Tibial nerve (tissue), 4 donors: ENCODE results near the gene SPAG17. TPM values are rescaled to one million over a fixed set of nuclear protein-coding genes. Genes with fewer than 3 reads are reported as not detected.
"Not testable (repeated sequence)": the region's sequence is repeated elsewhere in the genome, so short reads cannot be mapped to it uniquely, and the experiment has no call there.

ENCODE experiments used
- DNase-seq, 2 donors: peaks; one replicate each; pipeline ENCODE4 v3.0.0-alpha.2; 2019; ENCODE audit warnings: low spot score in 2 of 2
- H3K27ac ChIP-seq, 4 donors: fragments of 200-600 bp; sonication (generic) in 3 of 4; one replicate each; pipeline ENCODE4 v1.5.1; 2017 to 2019; ENCODE audit warnings: mild to moderate bottlenecking in 1 of 4
- H3K27me3 ChIP-seq, 2 donors: fragments of 200-600 bp; sonication (generic) in 1 of 2; one replicate each; pipeline versions ENCODE4 v1.5.1 to v1.6.0; 2017 to 2019
- H3K36me3 ChIP-seq, 3 donors: fragments of 200-600 bp; sonication (generic); one replicate each; pipeline ENCODE4 v1.5.1; 2018 to 2019
- H3K4me1 ChIP-seq, 4 donors: fragments of 200-600 bp; sonication (generic) in 3 of 4; one replicate each; pipeline ENCODE4 v1.5.1; 2017 to 2019
- H3K4me3 ChIP-seq, 4 donors: fragments of 200-600 bp; sonication (generic) in 3 of 4; one replicate each; pipeline ENCODE4 v1.5.1; 2017 to 2019; ENCODE audit warnings: mild to moderate bottlenecking in 1 of 4, moderate library complexity in 1 of 4
- H3K9me3 ChIP-seq, 4 donors: fragments of 200-600 bp; sonication (generic) in 3 of 4; one replicate each; pipeline ENCODE4 v1.5.1; 2017 to 2019
- EP300 ChIP-seq, 2 donors: sonication (generic); formaldehyde crosslinking; IDR thresholded peaks; one replicate each; pipeline ENCODE4 v1.6.1; 2017; ENCODE audit warnings: antibody characterized with exemption in 2 of 2, mild to moderate bottlenecking in 1 of 2
- POLR2A ChIP-seq, 2 donors: fragments of 450-650 bp; IDR thresholded peaks; one replicate each; pipeline ENCODE4 v1.6.1; 2017; ENCODE audit warnings: antibody characterized with exemption in 2 of 2, mild to moderate bottlenecking in 2 of 2, moderate library complexity in 2 of 2
- WGBS, 2 donors: methylation state at CpG; one replicate each; pipeline ENCODE4 v1.1.5; 2018; 5-methylcytosine and 5-hydroxymethylcytosine counted together
- total RNA-seq, 4 donors: library from RNA; depleted of rRNA; stranded (reverse); fragments of >200 nt; gene quantifications; one replicate each; pipeline ENCODE4 v1.1.0, GENCODE V29; 2016
- TF ChIP-seq, protein P1 (sequence below), 5 experiments: fragments of 200-600 bp in 3 of 5; fragments of 450-650 bp in 2 of 5; sonication (generic) in 3 of 5; IDR thresholded peaks; one replicate each; pipeline ENCODE4 v1.5.1; 2016 to 2019; ENCODE audit warnings: antibody characterized with exemption in 5 of 5, mild to moderate bottlenecking in 3 of 5, moderate library complexity in 2 of 5

Gene SPAG17
- total RNA-seq, 4 donors from 2014 or later, result under 0.01 to 4.2 (median 1.2) TPM

DNA sequence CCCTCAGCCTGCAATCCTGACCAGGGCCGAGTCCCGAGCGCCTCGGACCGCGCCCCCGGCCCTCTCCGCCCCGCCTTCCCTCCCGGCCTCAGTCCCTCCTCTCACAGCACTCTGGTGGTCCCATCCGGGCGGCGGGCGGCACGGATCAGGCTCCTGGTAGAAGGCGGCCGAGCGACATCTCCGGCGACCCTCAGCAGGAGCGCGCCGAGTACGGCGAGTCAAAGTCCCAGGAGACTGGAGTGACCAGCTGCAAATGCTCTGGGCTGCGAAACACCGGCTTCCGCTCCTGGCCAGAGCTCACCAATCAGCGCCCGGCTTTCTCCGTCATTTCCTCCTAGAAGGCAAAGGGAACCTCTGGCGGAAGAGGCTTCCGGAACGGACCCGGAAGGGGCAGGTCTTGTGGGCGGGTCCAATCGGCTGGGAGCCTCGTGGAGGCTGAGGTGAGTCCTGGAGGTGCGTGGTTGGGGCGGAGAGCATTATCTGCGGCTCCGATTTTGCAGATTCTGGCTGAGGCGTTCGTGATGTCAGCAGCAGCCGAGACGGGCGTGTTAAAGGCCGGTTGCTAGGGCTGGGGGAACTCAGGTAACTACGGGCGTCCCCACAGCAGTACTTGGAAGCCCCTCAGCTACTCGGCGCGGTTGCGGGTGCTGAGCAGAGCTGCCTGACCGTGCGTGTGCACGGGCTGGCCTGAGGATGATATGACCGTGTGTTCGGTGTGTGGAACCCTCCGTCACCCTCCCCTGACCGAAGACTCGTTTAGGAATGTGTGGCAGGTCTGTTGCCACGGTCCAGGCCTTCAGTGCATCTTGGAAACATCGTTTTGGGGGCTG lies 255.5 kb downstream of the SPAG17 start, which contains the start of the genes GDAP2 and WDR3:
TSS of gene GDAP2 (minus strand) at position 279 of the 830 bp plus-strand sequence. CDS start 9,264 bp downstream, outside the sequence.
TSS of gene WDR3 (plus strand) at position 397 of the 830 bp plus-strand sequence. CDS start 3,581 bp downstream, outside the sequence.
- 0% methylated on average over 29 to 53 of the region's 64 CpGs for WGBS, 2 donors
- peak; percentile 86 to 93 for DNase-seq

DNA sequence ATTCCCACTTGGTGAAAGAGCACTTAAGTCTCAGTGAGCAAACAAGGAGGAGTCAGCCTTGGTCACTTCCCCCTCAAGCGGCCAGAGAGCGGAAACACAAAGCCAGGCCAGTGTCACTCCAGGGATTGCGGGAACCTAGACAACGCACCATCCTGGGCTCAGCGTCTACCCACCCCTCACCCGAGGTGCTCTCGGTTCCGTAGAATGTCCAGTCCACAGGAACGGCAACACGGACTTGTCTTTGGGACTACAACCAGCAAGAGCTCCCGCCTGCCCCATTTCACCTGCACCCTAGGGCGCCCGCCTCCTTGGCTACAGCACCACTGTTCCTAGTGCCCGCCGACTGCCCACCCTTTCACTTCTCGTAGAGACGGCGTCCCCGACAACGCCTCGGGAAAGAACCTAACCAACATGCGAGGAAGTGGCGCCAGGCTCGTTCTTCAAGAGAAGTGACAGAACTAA lies 256.1 kb downstream of the SPAG17 start:
- WGBS, 2 donors, result 0 to 1% methylated on average over 24 of the region's 24 CpGs
- TF ChIP-seq, protein P1, sequence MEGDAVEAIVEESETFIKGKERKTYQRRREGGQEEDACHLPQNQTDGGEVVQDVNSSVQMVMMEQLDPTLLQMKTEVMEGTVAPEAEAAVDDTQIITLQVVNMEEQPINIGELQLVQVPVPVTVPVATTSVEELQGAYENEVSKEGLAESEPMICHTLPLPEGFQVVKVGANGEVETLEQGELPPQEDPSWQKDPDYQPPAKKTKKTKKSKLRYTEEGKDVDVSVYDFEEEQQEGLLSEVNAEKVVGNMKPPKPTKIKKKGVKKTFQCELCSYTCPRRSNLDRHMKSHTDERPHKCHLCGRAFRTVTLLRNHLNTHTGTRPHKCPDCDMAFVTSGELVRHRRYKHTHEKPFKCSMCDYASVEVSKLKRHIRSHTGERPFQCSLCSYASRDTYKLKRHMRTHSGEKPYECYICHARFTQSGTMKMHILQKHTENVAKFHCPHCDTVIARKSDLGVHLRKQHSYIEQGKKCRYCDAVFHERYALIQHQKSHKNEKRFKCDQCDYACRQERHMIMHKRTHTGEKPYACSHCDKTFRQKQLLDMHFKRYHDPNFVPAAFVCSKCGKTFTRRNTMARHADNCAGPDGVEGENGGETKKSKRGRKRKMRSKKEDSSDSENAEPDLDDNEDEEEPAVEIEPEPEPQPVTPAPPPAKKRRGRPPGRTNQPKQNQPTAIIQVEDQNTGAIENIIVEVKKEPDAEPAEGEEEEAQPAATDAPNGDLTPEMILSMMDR (IDR thresholded peaks at IDR 0.05), result no peak
- TF ChIP-seq EP300 (IDR thresholded peaks at IDR 0.05), result no peak
- no peak for TF ChIP-seq POLR2A (IDR thresholded peaks at IDR 0.05)
- Histone ChIP-seq H3K36me3 (no peaks in the 10 kb centered on the region), H3K27ac (peak overlapping the region; percentile 1 to 90 (median 86)), H3K27me3 (no peaks in the 10 kb centered on the region), H3K9me3 (no peaks in the 10 kb centered on the region), H3K4me3 (peak overlapping the region; percentile 76 to 96 (median 87)), H3K4me1 (peaks cover 0 to 45% (median 21%) of the 10 kb centered on the region in 4 donors)
- peak; percentile 20 for DNase-seq

More for the DNA sequence above, 255.5 kb downstream of the SPAG17 start, which contains the start of the genes GDAP2 and WDR3:
- Histone ChIP-seq H3K4me1 (peaks cover 0 to 45% (median 21%) of the 10 kb centered on the region in 4 donors), H3K4me3 (peak within 1 kb of the TSS; percentile 76 to 96 (median 87)), H3K27ac (peak within 1 kb of the TSS; percentile 1 to 90 (median 86)), H3K27me3 (no peaks in the 10 kb centered on the region), H3K9me3 (no peaks in the 10 kb centered on the region), H3K36me3 (peaks cover 0 to 5% (median 0%) of the 10 kb centered on the region in 3 donors)
- TF ChIP-seq, protein P1 (IDR thresholded peaks at IDR 0.05), result peak in 1 of 5 experiments; percentile 24
- TF ChIP-seq EP300 (IDR thresholded peaks at IDR 0.05) (peak in 1 of 2 donors; percentile 67), POLR2A (IDR thresholded peaks at IDR 0.05) (peak in 1 of 2 donors; percentile 55)

DNA sequence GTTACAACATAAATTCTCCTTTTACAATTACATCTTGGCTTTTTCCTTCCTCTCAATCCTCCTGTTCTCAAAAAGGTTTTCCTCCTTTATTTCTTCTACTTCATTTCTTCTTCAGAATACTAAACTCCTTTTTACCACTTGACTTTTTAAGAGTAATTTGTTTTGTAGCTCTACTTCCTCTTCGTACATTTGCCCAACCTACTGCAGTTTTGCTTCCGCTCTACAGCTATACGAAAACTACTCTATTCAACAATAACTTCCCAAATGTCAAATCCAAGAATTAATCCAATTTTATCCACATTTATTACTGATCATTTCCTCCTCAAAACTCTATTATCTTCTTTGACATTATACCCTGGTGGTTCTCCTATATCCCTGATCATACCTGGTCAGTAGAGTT lies 259.0 kb downstream of the SPAG17 start:
- Histone ChIP-seq H3K27me3 (no peaks in the 10 kb centered on the region), H3K4me1 (peaks cover 0 to 32% (median 17%) of the 10 kb centered on the region in 4 donors), H3K36me3 (no peaks in the 10 kb centered on the region), H3K27ac (no peak overlapping the region), H3K4me3 (no peak overlapping the region), H3K9me3 (no peaks in the 10 kb centered on the region)
- 89 to 91% methylated on average over 3 of the region's 3 CpGs for WGBS, 2 donors
- DNase-seq, result no peak
- TF ChIP-seq, protein P1 (IDR thresholded peaks at IDR 0.05), result no peak
- TF ChIP-seq POLR2A (IDR thresholded peaks at IDR 0.05) (no peak), EP300 (IDR thresholded peaks at IDR 0.05) (no peak)

- H3K36me3 ChIP-seq, result peaks cover 0 to 23% (median 2%) of the 10 kb centered on the region in 3 donors
- not testable (repeated sequence) for H3K27ac ChIP-seq, H3K27me3 ChIP-seq, H3K9me3 ChIP-seq, DNase-seq, H3K4me3 ChIP-seq
- WGBS, 2 donors, result 79 to 94% methylated on average over 5 to 7 of the region's 7 CpGs
- H3K4me1 ChIP-seq, result peaks cover 0 to 11% (median 0%) of the 10 kb centered on the region in 4 donors
These were observed 262.3 kb downstream of the SPAG17 start for GRCh38 chr1:117922717-117923116.

GRCh38 chr1:117921991-117922390 lies 263.0 kb downstream of the SPAG17 start:
- H3K4me1 ChIP-seq, result peaks cover 0 to 3% (median 0%) of the 10 kb centered on the region in 4 donors
- peaks cover 0 to 30% (median 2%) of the 10 kb centered on the region in 3 donors for H3K36me3 ChIP-seq
- no peaks in the 10 kb centered on the region for H3K9me3 ChIP-seq
- no peaks in the 10 kb centered on the region for H3K27me3 ChIP-seq
- TF ChIP-seq POLR2A (IDR thresholded peaks at IDR 0.05), result no peak
- TF ChIP-seq EP300 (IDR thresholded peaks at IDR 0.05), result no peak
- TF ChIP-seq, protein P1 (IDR thresholded peaks at IDR 0.05), result no peak
- no peak overlapping the region for H3K27ac ChIP-seq
- H3K4me3 ChIP-seq, result no peak overlapping the region
- no peak for DNase-seq
- WGBS, 2 donors, result 95 to 99% methylated on average over 2 of the region's 2 CpGs
